Measurements from ENCODE around the gene GRIN3B. TPM values are rescaled to one million over a fixed set of nuclear protein-coding genes. Genes with fewer than 3 reads are reported as not detected.

GRIN3B gene
- total RNA-seq, 6 donors from 2014 or later: 0.06 to 18.9 (median 5.6) TPM

GRCh38 chr19:993831-994393 lies 6.3 kb upstream of the GRIN3B start:
- Histone ChIP-seq H3K27ac (no peak overlapping the region), H3K9me3 (no peaks in the 10 kb centered on the region), H3K27me3 (peaks cover 0 to 21% (median 13%) of the 10 kb centered on the region in 4 donors), H3K4me1 (peaks cover 13 to 22% (median 20%) of the 10 kb centered on the region in 4 donors), H3K4me3 (no peak overlapping the region), H3K36me3 (peaks cover 0 to 50% (median 31%) of the 10 kb centered on the region in 4 donors)
- DNase-seq (peak in 1 of 2 donors; percentile 86), ATAC-seq (ENCODE audit: low FRiP score in 2 of 2) (no peak)
- 90 to 95% methylated on average over 14 to 37 of the region's 43 CpGs for WGBS, 2 donors
- TF ChIP-seq POLR2AphosphoS5 (IDR thresholded peaks at IDR 0.05): no peak
- TF ChIP-seq POLR2A (IDR thresholded peaks at IDR 0.05): no peak
- no peak for TF ChIP-seq EP300 (IDR thresholded peaks at IDR 0.05)
- no peak for TF ChIP-seq CTCF (IDR thresholded peaks at IDR 0.05)

- DNase-seq (peak in 1 of 2 donors; percentile 75), ATAC-seq (ENCODE audit: low FRiP score in 2 of 2) (no peak)
- Histone ChIP-seq H3K36me3 (peaks cover 0 to 46% (median 29%) of the 10 kb centered on the region in 4 donors), H3K4me3 (no peak overlapping the region), H3K4me1 (peaks cover 13 to 22% (median 20%) of the 10 kb centered on the region in 4 donors), H3K9me3 (no peaks in the 10 kb centered on the region), H3K27me3 (peaks cover 0 to 27% (median 18%) of the 10 kb centered on the region in 4 donors), H3K27ac (no peak overlapping the region)
- WGBS, 2 donors: 93 to 97% methylated on average over 17 to 18 of the region's 18 CpGs
- TF ChIP-seq POLR2AphosphoS5 (IDR thresholded peaks at IDR 0.05) (no peak), POLR2A (IDR thresholded peaks at IDR 0.05) (no peak), CTCF (IDR thresholded peaks at IDR 0.05) (no peak), EP300 (IDR thresholded peaks at IDR 0.05) (no peak)
These were observed 5.7 kb upstream of the GRIN3B start for GRCh38 chr19:994516-994915.

DNA sequence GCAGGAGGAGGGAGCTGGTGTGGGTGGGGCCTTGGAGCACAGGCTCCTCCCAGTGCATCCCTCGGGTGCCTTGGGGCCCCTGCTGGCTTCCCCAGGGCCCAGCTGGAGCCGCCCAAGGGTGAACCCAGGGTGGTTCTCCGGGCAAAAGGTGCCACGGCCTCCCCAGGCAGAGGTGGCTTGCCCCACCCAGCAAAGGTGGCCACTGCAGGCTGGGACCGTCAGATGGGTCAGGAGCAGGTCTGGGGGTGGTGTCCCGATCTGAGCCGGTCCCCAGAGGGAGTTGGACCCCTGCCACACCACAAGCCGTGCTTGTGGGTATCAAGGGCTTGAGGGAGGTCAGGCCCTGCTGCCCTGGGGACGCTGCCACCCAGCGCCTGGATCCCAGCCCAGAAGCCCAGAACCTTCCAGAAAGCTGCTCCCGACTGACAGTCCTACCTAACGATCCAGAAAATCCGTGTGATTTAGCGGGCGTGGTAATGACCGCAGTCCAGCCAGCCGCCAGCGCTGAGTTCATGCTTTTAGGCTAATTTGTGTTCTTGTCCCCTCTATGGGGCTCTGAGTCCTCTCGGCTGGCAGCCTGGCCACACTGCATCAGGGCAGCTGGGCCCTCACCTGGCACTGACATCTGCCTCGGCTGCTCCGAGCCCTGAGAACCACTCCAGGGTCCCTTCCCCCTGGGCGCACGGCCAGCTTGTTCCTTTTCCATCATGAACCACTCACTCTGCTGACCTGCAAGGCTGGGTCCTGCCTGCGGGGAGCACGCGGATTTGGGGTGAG lies 5.0 kb upstream of the GRIN3B start:
- WGBS, 2 donors: 55 to 77% methylated on average over 18 to 20 of the region's 26 CpGs
- Histone ChIP-seq H3K4me3 (no peak overlapping the region), H3K27ac (peak overlapping the region in 2 of 4 donors; percentile 35 to 63), H3K27me3 (peaks cover 0 to 34% (median 20%) of the 10 kb centered on the region in 4 donors), H3K4me1 (peaks cover 16 to 25% (median 23%) of the 10 kb centered on the region in 4 donors), H3K36me3 (peaks cover 0 to 38% (median 26%) of the 10 kb centered on the region in 4 donors), H3K9me3 (no peaks in the 10 kb centered on the region)
- DNase-seq (peak; percentile 68 to 70), ATAC-seq (ENCODE audit: low FRiP score in 2 of 2) (peak in 1 of 2 donors; percentile 67)
- TF ChIP-seq CTCF (IDR thresholded peaks at IDR 0.05) (no peak), POLR2AphosphoS5 (IDR thresholded peaks at IDR 0.05) (no peak), EP300 (IDR thresholded peaks at IDR 0.05) (no peak), POLR2A (IDR thresholded peaks at IDR 0.05) (no peak)

GRCh38 chr19:996051-996838 lies 4.0 kb upstream of the GRIN3B start:
- TF ChIP-seq POLR2AphosphoS5 (IDR thresholded peaks at IDR 0.05) (no peak), CTCF (IDR thresholded peaks at IDR 0.05) (peak in 1 of 6 experiments; percentile 3)
- ATAC-seq (ENCODE audit: low FRiP score in 2 of 2): peak in 1 of 2 donors; percentile 30
- H3K27ac ChIP-seq: peak overlapping the region in 1 of 4 donors; percentile 63
- H3K36me3 ChIP-seq: peaks cover 0 to 29% (median 18%) of the 10 kb centered on the region in 4 donors
- H3K4me1 ChIP-seq: peaks cover 26 to 35% (median 32%) of the 10 kb centered on the region in 4 donors
- 12 to 20% methylated on average over 20 to 50 of the region's 64 CpGs for whole genome bisulfite sequencing, 2 donors
- H3K4me3 ChIP-seq: peak overlapping the region in 1 of 4 donors; percentile 18
- H3K9me3 ChIP-seq: no peaks in the 10 kb centered on the region
- peak; percentile 40 to 89 for DNase-seq
- H3K27me3 ChIP-seq: peaks cover 2 to 42% (median 25%) of the 10 kb centered on the region in 4 donors
